Fibroblast of mammary gland (primary cell): ENCODE data around the gene TYMP.

Experiments
- DNase-seq: peaks from one replicate; pipeline ENCODE4 v3.0.0-alpha.2; 2010; ENCODE audit warnings: low read depth
- H3K4me3 ChIP-seq: 2 replicates; pipeline ENCODE4 v1.5.1; 2011; ENCODE audit warnings: low read depth, mild to moderate bottlenecking, low read length, moderate library complexity; ENCODE audit not compliant: control insufficient read depth
- TF ChIP-seq, protein P1 (sequence below): conservative IDR thresholded peaks from 2 replicates; pipeline ENCODE4 v1.5.1; 2011; ENCODE audit warnings: low read depth, low read length, inconsistent platforms; ENCODE audit not compliant: control insufficient read depth, insufficient read depth

Gene TYMP

DNA sequence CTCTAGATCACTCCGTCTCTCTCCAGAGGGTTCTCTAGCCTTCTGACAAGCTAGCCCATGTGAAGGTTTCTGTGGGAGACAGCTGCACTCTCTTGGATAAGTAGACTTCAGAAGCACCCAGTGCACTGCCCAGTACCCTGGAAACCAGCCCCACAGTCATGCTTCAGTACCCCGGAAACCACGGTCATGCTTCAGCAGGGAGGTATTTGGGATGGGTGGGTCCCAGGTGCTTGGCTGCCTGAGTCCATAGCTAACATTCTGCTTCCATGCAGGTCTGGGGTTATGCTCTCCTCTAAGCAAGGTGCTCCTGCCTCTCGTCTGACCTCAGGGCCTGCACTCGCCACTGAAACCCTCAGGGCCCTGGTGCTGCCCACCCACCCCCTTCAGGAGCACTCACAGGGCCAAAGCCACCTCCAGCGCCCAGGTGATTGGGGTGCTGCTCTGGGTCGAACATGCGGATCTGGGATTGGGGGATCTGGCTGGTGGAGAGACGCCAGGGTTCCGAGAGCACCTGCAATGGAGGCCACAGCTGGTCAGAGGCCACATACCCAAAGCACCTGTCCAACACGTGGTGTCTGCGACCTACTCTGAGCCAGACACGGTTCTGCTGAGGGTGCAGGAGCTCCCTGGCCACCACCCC is 40.2 kb upstream of the TYMP start:
- H3K4me3 ChIP-seq, result no peak overlapping the region
- no peak for DNase-seq
- TF ChIP-seq, protein P1, sequence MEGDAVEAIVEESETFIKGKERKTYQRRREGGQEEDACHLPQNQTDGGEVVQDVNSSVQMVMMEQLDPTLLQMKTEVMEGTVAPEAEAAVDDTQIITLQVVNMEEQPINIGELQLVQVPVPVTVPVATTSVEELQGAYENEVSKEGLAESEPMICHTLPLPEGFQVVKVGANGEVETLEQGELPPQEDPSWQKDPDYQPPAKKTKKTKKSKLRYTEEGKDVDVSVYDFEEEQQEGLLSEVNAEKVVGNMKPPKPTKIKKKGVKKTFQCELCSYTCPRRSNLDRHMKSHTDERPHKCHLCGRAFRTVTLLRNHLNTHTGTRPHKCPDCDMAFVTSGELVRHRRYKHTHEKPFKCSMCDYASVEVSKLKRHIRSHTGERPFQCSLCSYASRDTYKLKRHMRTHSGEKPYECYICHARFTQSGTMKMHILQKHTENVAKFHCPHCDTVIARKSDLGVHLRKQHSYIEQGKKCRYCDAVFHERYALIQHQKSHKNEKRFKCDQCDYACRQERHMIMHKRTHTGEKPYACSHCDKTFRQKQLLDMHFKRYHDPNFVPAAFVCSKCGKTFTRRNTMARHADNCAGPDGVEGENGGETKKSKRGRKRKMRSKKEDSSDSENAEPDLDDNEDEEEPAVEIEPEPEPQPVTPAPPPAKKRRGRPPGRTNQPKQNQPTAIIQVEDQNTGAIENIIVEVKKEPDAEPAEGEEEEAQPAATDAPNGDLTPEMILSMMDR, result no peak

GRCh38 chr22:50569041-50569459 is 39.2 kb upstream of the TYMP start:
- DNase-seq, result no peak
- TF ChIP-seq, protein P1, result no peak
- H3K4me3 ChIP-seq, result no peak overlapping the region

- no peak overlapping the region for H3K4me3 ChIP-seq
- no peak for DNase-seq
- TF ChIP-seq, protein P1, result no peak
These were observed 38.8 kb upstream of the TYMP start for GRCh38 chr22:50568626-50569025.

- no peak overlapping the region for H3K4me3 ChIP-seq
- DNase-seq, result no peak
- TF ChIP-seq, protein P1, result no peak
These were observed 38.0 kb upstream of the TYMP start for GRCh38 chr22:50567721-50568252.

DNA sequence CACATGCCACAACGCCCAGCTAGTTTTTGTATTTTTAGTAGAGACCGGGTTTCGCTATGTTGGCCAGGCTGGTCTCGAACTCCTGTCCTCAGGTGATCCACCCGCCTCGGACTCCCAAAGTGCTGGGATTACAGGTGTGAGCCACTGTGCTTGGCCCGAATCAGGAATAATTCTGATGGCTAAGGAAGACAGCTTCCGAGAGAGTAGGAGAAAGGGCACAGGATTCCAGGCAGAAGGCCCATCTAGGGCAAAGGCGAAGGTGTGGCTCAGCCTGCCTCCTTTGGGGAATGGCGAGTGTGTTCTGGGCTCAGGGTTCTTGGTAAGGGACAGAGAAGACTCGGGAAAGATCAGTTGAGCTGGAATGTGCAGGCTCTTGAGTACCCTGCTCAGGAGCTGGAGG is 34.5 kb upstream of the TYMP start:
- DNase-seq, result no peak
- TF ChIP-seq, protein P1, result no peak
- no peak overlapping the region for H3K4me3 ChIP-seq

GRCh38 chr22:50563413-50564160 is 33.8 kb upstream of the TYMP start:
- TF ChIP-seq, protein P1, result no peak
- peak overlapping the region; percentile 57 for H3K4me3 ChIP-seq
- no peak for DNase-seq
